GM19240 (cell line): Measurements from ENCODE around the gene C11orf91.
"Not testable (repeated sequence)": the region's sequence is repeated elsewhere in the genome, so short reads cannot be mapped to it uniquely, and the experiment has no call there.

ENCODE experiments used
- DNase-seq: peaks from one replicate; pipeline ENCODE4 v3.0.0; 2011; ENCODE audit warnings: low spot score; ENCODE audit not compliant: insufficient read length

The C11orf91 gene

GRCh38 chr11:33670250-33671011 lies 30.2 kb downstream of the C11orf91 start:
- no peak for DNase-seq

- DNase-seq: no peak
These were observed 30.9 kb downstream of the C11orf91 start for GRCh38 chr11:33669598-33670249.

- no peak for DNase-seq
These were observed 31.6 kb downstream of the C11orf91 start for GRCh38 chr11:33668951-33669596.

- no peak for DNase-seq
These were observed 32.2 kb downstream of the C11orf91 start for GRCh38 chr11:33668468-33668825.

GRCh38 chr11:33667819-33668467 lies 32.7 kb downstream of the C11orf91 start:
- no peak for DNase-seq

GRCh38 chr11:33665350-33666106 lies 35.1 kb downstream of the C11orf91 start:
- no peak for DNase-seq

- DNase-seq: no peak
These were observed 35.8 kb downstream of the C11orf91 start for GRCh38 chr11:33664827-33665226.

- DNase-seq: no peak
These were observed 36.5 kb downstream of the C11orf91 start for GRCh38 chr11:33664166-33664565.

- DNase-seq: no peak
These were observed 37.5 kb downstream of the C11orf91 start for GRCh38 chr11:33663121-33663520.

GRCh38 chr11:33661526-33661925 lies 39.1 kb downstream of the C11orf91 start:
- DNase-seq: not testable (repeated sequence)

GRCh38 chr11:33660962-33661361 lies 39.7 kb downstream of the C11orf91 start:
- DNase-seq: no peak

- no peak for DNase-seq
These were observed 41.1 kb downstream of the C11orf91 start for GRCh38 chr11:33659370-33660139.

GRCh38 chr11:33658195-33658900 lies 42.3 kb downstream of the C11orf91 start:
- DNase-seq: no peak

- no peak for DNase-seq
These were observed 42.9 kb downstream of the C11orf91 start for GRCh38 chr11:33657757-33658156.

GRCh38 chr11:33656768-33657167 lies 43.9 kb downstream of the C11orf91 start:
- DNase-seq: no peak

GRCh38 chr11:33655842-33656600 lies 44.6 kb downstream of the C11orf91 start:
- DNase-seq: peak; percentile 17

- no peak for DNase-seq
These were observed 46.0 kb downstream of the C11orf91 start for GRCh38 chr11:33654594-33654993.

GRCh38 chr11:33652930-33653329 lies 47.7 kb downstream of the C11orf91 start:
- no peak for DNase-seq

GRCh38 chr11:33652431-33652830 lies 48.2 kb downstream of the C11orf91 start:
- DNase-seq: no peak
